Mucosa of rectum (tissue), 2 donors: ENCODE results near the gene PTCH2.

Experiments
- H3K27ac ChIP-seq, 2 donors: one replicate each; pipeline ENCODE4 v1.7.0; 2013; ENCODE audit warnings: inconsistent platforms in 2 of 2, low read depth in 2 of 2, low read length in 2 of 2
- H3K27me3 ChIP-seq, 2 donors: one replicate each; pipeline ENCODE4 v1.7.0; 2013; ENCODE audit warnings: low read length in 2 of 2; ENCODE audit not compliant: control insufficient read depth in 2 of 2, insufficient read depth in 2 of 2
- H3K36me3 ChIP-seq, 2 donors: one replicate each; pipeline ENCODE4 v1.7.0; 2013; ENCODE audit warnings: low read length in 2 of 2; ENCODE audit not compliant: control insufficient read depth in 2 of 2, insufficient read depth in 2 of 2
- H3K4me1 ChIP-seq, 2 donors: one replicate each; pipeline ENCODE4 v1.7.0; 2013; ENCODE audit warnings: low read length in 2 of 2, mild to moderate bottlenecking in 1 of 2; ENCODE audit not compliant: control insufficient read depth in 2 of 2, insufficient read depth in 2 of 2
- H3K4me3 ChIP-seq, 2 donors: one replicate each; pipeline ENCODE4 v1.7.0; 2013; ENCODE audit warnings: low read length in 2 of 2
- H3K9ac ChIP-seq, 2 donors: one replicate each; pipeline ENCODE4 v1.7.0; 2013; ENCODE audit warnings: low read length in 2 of 2, low read depth in 1 of 2, mild to moderate bottlenecking in 1 of 2
- H3K9me3 ChIP-seq, 2 donors: one replicate each; pipeline ENCODE4 v1.7.0; 2013; ENCODE audit warnings: low read length in 2 of 2; ENCODE audit not compliant: control insufficient read depth in 2 of 2
- donor health status: healthy.
- donor health status: Normal muscosa, but diverticular disease.

The PTCH2 gene

DNA sequence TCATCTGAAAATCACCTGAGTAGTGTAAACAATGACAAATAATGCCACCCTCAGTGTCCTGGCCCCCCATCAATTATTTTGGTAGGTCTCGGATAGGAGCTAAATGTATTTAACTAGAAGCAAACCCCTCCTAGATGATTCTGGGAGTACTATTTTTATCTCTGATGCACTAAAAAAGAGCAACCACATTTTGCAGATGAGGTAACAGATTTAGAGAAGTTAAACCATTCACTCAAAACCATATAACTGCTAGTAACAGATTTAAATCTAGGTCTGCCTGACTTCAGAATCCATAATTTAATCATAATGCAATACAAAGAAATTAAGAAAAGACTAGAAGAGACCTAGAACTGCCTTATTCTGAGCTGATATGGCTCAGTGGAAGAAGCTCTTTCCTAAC, 17.3 kb upstream of the PTCH2 start:
- H3K4me1 ChIP-seq = peaks cover 0 to 2% of the 10 kb centered on the region in 2 donors
- H3K36me3 ChIP-seq = peaks cover 3 to 7% of the 10 kb centered on the region in 2 donors
- no peak overlapping the region for H3K4me3 ChIP-seq
- no peak overlapping the region for H3K27ac ChIP-seq
- H3K9me3 ChIP-seq = no peaks in the 10 kb centered on the region
- no peak overlapping the region for H3K9ac ChIP-seq
- H3K27me3 ChIP-seq = no peaks in the 10 kb centered on the region

DNA sequence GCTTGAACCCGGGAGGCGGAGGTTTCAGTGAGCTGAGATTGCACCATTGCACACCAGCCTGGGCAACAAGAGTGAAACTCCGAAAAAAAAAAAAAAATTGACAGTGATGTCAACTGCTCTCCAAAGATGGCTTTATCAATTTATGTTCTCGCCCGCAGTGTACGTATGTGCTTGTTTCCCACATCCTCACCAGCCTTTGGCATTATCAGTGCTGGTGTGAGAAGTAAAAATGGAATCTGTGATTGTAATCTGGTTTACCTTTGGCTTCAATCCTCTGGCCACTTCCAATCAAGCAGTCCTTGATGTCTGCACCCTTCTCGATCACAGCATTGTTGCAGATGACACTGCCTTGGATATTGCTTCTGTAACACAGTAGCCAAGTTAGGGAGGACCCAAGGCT, 14.4 kb upstream of the PTCH2 start:
- Histone ChIP-seq H3K27ac (no peak overlapping the region), H3K36me3 (peaks cover 3 to 4% of the 10 kb centered on the region in 2 donors)

DNA sequence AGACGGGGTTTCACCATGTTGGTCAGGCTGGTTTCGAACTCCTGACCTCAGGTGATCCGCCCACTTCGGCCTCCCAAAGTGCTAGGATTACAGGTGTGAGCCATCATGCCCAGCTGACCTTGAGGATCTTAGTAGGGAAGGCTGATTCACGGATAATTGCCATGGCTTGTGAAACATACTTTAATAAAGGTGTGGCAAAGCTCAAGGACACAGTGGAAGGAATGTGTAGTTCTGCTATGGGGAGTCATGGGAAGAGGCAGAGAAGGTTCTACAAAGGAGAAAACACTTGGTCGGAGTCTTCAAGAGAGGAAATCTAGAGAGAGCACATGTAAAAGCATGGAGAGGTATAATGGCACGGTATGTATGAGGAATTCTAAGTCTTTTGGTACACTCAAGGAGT, 12.7 kb upstream of the PTCH2 start:
- peaks cover 3 to 6% of the 10 kb centered on the region in 2 donors for H3K36me3 ChIP-seq
- no peaks in the 10 kb centered on the region for H3K27me3 ChIP-seq

More for the DNA sequence above, 14.4 kb upstream of the PTCH2 start:
- Histone ChIP-seq H3K4me1 (peaks cover 0 to 2% of the 10 kb centered on the region in 2 donors), H3K9me3 (no peaks in the 10 kb centered on the region), H3K27me3 (no peaks in the 10 kb centered on the region), H3K4me3 (no peak overlapping the region), H3K9ac (no peak overlapping the region)

DNA sequence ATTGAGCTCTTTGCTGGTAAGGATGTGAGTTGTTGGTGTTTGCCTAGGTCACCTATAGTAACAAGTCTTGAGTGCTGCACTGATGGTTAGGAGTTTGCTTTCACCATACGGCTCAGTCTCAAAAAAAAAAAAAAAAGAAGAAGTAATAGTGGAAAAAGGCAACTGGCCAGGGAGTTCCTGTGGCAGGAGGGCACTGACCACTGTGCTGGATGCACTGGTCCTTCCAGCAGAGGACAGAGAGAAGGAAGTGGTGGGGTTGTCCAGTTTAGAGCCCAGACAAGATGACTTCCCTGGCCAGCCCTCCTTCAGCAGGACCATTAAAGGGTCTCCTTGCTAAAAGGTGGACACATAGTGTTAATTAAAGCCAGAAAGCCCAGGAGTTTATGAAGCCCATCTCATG, 11.9 kb upstream of the PTCH2 start:
- Histone ChIP-seq H3K27ac (no peak overlapping the region), H3K4me3 (no peak overlapping the region), H3K9me3 (no peaks in the 10 kb centered on the region), H3K4me1 (no peaks in the 10 kb centered on the region), H3K36me3 (peaks cover 3 to 6% of the 10 kb centered on the region in 2 donors), H3K27me3 (no peaks in the 10 kb centered on the region), H3K9ac (no peak overlapping the region)

More for the DNA sequence above, 12.7 kb upstream of the PTCH2 start:
- no peaks in the 10 kb centered on the region for H3K9me3 ChIP-seq
- H3K9ac ChIP-seq = no peak overlapping the region
- no peak overlapping the region for H3K4me3 ChIP-seq
- no peak overlapping the region for H3K27ac ChIP-seq
- peaks cover 0 to 2% of the 10 kb centered on the region in 2 donors for H3K4me1 ChIP-seq

DNA sequence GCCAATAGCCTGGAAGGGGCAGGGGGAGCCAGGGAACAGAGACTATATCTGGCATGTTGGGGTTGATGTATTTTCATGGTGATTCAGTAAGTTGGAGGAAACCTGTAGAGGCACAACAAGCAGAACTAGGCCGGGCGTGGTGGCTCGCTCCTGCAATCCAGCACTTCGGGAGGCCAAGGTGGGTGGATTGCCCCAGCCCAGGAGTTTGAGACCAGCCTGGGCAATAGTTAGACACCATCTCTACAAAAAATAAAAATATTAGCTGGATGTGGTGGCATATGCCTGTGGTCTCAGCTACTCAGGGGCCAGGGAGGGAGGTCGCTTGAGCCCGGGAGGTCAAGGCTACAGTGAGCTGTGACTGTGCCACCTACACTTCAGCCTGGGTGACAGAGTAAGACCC, 10.1 kb upstream of the PTCH2 start:
- H3K27ac ChIP-seq = no peak overlapping the region
- H3K9me3 ChIP-seq = no peaks in the 10 kb centered on the region
- H3K36me3 ChIP-seq = peaks cover 3 to 10% of the 10 kb centered on the region in 2 donors

DNA sequence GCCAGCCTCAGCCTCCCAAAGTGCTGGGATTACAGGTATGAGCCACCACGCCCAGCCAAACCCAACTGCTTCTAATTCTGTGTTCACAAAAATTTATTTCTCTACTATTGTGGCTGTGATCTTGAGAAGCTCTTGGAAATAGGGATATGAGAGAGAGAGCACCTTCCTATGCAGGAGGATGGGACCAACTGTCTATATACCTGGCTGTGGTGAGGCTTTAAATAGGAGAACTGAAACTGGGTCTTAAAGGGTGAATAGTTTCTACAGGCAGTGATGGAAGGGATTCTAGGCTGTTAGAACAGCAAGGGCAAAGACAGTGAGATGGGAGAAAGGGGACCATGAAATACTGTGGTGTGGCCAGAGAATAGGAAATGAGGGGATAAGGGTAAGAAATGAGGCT, 8.3 kb upstream of the PTCH2 start:
- H3K27ac ChIP-seq = no peak overlapping the region
- no peaks in the 10 kb centered on the region for H3K4me1 ChIP-seq
- H3K27me3 ChIP-seq = no peaks in the 10 kb centered on the region
- no peak overlapping the region for H3K4me3 ChIP-seq
- peaks cover 0 to 6% of the 10 kb centered on the region in 2 donors for H3K36me3 ChIP-seq
- H3K9me3 ChIP-seq = no peaks in the 10 kb centered on the region
- no peak overlapping the region for H3K9ac ChIP-seq

More for the DNA sequence above, 10.1 kb upstream of the PTCH2 start:
- Histone ChIP-seq H3K4me1 (no peaks in the 10 kb centered on the region), H3K4me3 (no peak overlapping the region), H3K9ac (no peak overlapping the region), H3K27me3 (no peaks in the 10 kb centered on the region)

DNA sequence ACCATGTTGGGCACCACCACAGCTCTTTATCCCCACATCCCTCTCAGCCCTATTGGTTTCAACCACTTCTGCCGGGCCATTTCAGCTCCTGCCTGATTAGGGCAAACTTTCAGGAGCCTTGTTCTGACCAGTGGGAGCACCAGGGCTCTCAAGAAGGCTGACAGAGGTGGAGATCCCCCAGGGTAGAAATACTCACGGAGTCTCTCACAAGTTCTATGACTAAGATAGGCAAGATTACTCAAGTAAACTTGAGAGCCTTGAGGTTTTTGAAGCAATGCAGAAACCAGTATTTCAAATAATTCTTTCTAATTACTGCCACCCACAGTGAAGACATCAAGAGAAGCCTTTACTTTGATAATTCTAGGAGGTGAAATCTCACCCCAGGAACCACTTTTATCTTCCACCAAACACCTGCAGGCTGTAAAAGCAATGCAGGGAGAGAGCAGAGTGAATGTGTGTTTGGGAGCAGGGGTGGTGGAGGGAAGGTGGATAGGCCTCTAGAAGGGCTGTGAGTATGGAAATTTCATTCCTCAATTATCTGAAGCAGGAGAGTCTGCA, 6.6 kb upstream of the PTCH2 start:
- Histone ChIP-seq H3K9me3 (no peaks in the 10 kb centered on the region), H3K36me3 (peaks cover 0 to 6% of the 10 kb centered on the region in 2 donors), H3K9ac (no peak overlapping the region), H3K27me3 (no peaks in the 10 kb centered on the region), H3K4me3 (no peak overlapping the region), H3K27ac (no peak overlapping the region), H3K4me1 (no peaks in the 10 kb centered on the region)

DNA sequence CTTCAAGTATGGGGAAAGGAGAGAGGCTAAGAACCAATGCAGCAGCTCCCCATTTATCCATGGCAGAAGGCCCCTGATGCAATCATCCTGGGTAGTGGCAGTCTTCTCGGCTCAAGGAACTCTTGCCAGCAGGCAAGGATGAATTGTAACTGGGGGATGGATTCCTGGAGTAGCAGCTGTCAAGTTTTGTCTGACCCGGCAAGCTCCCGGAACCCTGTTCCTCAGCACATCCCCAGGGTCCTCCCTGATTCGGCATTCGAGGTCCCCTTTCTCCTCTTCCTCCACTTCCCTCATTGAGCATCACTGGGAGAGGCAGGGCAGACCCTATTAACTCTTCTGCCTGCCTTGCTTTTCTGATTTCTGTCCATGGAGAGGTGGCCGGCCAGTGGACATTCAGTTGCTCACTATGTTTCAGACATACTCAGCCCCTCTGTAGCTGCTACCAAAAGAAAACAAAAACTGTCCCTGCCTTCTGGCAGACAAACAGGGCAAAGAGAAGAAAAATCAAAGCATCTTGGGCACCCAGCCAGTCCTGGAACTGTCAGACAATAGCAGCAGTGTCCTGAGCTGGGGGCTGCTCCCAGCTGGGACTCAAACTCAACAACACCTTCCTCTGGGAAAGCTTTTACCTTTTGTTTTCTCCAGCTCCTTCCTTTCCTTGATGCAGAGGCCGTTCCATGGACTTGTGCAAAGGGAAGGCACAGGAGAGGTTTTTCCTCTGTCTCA, 5.6 kb upstream of the PTCH2 start:
- no peaks in the 10 kb centered on the region for H3K9me3 ChIP-seq
- peaks cover 0 to 6% of the 10 kb centered on the region in 2 donors for H3K36me3 ChIP-seq
- H3K27me3 ChIP-seq = no peaks in the 10 kb centered on the region
- no peak overlapping the region for H3K4me3 ChIP-seq
- H3K4me1 ChIP-seq = no peaks in the 10 kb centered on the region
- no peak overlapping the region for H3K27ac ChIP-seq
- H3K9ac ChIP-seq = no peak overlapping the region

DNA sequence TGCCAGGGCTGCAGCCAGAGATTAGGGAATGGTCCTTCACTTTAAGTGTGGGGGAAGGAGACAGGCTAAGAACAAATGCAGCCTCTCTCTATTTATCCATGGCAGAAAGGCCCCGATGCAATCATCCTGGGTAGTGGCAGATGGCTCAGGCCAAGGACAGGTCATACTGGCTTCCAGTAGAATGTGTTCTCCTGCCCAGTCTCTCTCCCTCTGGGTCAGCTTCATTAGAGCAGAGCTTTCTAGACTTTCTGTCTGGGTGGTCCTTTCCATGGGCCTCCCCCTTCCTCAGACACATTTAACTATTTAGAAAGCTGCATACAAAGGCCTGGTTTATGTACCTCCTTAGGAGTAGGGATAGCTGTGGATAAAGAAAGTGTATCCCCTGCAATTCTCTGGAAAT, 4.8 kb upstream of the PTCH2 start:
- Histone ChIP-seq H3K36me3 (peaks cover 0 to 6% of the 10 kb centered on the region in 2 donors), H3K4me3 (no peak overlapping the region), H3K27me3 (no peaks in the 10 kb centered on the region), H3K9me3 (no peaks in the 10 kb centered on the region), H3K4me1 (peaks cover under 1% of the 10 kb centered on the region in 2 donors), H3K27ac (no peak overlapping the region), H3K9ac (no peak overlapping the region)

DNA sequence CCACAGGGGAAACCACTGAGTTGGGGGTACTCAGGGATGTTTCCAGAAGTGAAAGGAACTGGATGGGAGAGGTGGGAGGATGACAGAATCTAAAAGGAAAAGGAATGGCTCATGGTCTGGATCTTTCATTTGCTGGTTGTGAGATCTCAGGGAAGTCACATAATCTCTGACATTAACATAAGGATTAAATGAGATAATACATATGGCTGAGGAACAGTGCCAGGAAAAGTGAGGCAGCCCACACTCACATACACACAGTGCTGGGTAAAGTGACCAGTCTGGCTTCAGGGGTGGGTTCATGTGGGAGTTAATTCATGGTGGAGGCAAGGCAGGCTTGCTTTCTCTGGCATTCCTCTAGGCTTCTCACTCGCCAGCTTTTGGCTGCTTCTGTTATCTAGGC, 3.9 kb upstream of the PTCH2 start:
- Histone ChIP-seq H3K9ac (no peak overlapping the region), H3K27ac (no peak overlapping the region), H3K4me3 (no peak overlapping the region)

More for the DNA sequence above, 3.9 kb upstream of the PTCH2 start:
- H3K4me1 ChIP-seq = peaks cover 4 to 5% of the 10 kb centered on the region in 2 donors
- H3K9me3 ChIP-seq = no peaks in the 10 kb centered on the region
- peaks cover 0 to 5% of the 10 kb centered on the region in 2 donors for H3K27me3 ChIP-seq
- peaks cover 0 to 6% of the 10 kb centered on the region in 2 donors for H3K36me3 ChIP-seq
